HepG2 (cell line): ENCODE results near the gene STAT6. TPM values are rescaled to one million over a fixed set of nuclear protein-coding genes. Genes with fewer than 3 reads are reported as not detected.

Experiments used
- ARNTL ChIP-seq: sonication (generic); formaldehyde crosslinking; IDR thresholded peaks from 2 replicates; pipeline ENCODE4 v1.4.0; 2020; ENCODE audit warnings: mild to moderate bottlenecking, missing genetic modification reagents
- BRCA1 ChIP-seq: sonication (generic); formaldehyde crosslinking; IDR thresholded peaks from 2 replicates; pipeline ENCODE4 v1.4.0; 2020; ENCODE audit warnings: missing genetic modification reagents
- GTF2F1 ChIP-seq: fragments of 150-350 bp; IDR thresholded peaks from 2 replicates; pipeline ENCODE4 v1.6.1; 2014; ENCODE audit warnings: low read length
- JDP2 ChIP-seq: sonication (generic); formaldehyde crosslinking; IDR thresholded peaks from 2 replicates; pipeline ENCODE4 v1.8.1; 2022; ENCODE audit warnings: missing genetic modification reagents, borderline replicate concordance
- MAFG ChIP-seq: sonication (generic); formaldehyde crosslinking; IDR thresholded peaks from 2 replicates; pipeline ENCODE4 v1.5.1; 2020; ENCODE audit warnings: mild to moderate bottlenecking, missing genetic modification reagents
- SIN3A ChIP-seq: IDR thresholded peaks from 2 replicates; pipeline ENCODE4 v1.6.1; 2011; ENCODE audit warnings: low read depth, mild to moderate bottlenecking, control low read depth, low read length, borderline replicate concordance
- SP140L ChIP-seq: sonication (generic); formaldehyde crosslinking; IDR thresholded peaks from 2 replicates; pipeline ENCODE4 v1.4.0; 2020; ENCODE audit warnings: missing genetic modification reagents, borderline replicate concordance
- THYN1 ChIP-seq: sonication (generic); formaldehyde crosslinking; IDR thresholded peaks from 2 replicates; pipeline ENCODE4 v1.8.1; 2023; ENCODE audit warnings: low read depth, mild to moderate bottlenecking, moderate library complexity, missing genetic modification reagents, borderline replicate concordance
- TRIM24 ChIP-seq: sonication (generic); formaldehyde crosslinking; IDR thresholded peaks from 2 replicates; pipeline ENCODE4 v1.8.0; 2022; ENCODE audit warnings: mild to moderate bottlenecking, missing genetic modification reagents
- TSC22D2 ChIP-seq: sonication (generic); formaldehyde crosslinking; IDR thresholded peaks from 2 replicates; pipeline ENCODE4 v1.5.1; 2020; ENCODE audit warnings: missing genetic modification reagents, mild to moderate bottlenecking, borderline replicate concordance
- ZNF33B ChIP-seq: sonication (generic); formaldehyde crosslinking; IDR thresholded peaks from 2 replicates; pipeline ENCODE4 v1.5.1; 2020; ENCODE audit warnings: mild to moderate bottlenecking, missing genetic modification reagents
- ZNF552 ChIP-seq: sonication (generic); formaldehyde crosslinking; IDR thresholded peaks from 2 replicates; pipeline ENCODE4 v1.9.0; 2022; ENCODE audit warnings: missing genetic modification reagents, mild to moderate bottlenecking, borderline replicate concordance
- ZNF746 ChIP-seq: sonication (generic); formaldehyde crosslinking; IDR thresholded peaks from 2 replicates; pipeline ENCODE4 v1.8.0; 2022; ENCODE audit warnings: mild to moderate bottlenecking, missing genetic modification reagents
- ZSCAN30 ChIP-seq: sonication (generic); formaldehyde crosslinking; IDR thresholded peaks from 2 replicates; pipeline ENCODE4 v1.5.0; 2020; ENCODE audit warnings: mild to moderate bottlenecking, missing genetic modification reagents
- polyA plus RNA-seq, 8 experiments: library from polyadenylated mRNA; depleted of rRNA in 3 of 8; stranded (reverse) in 7 of 8; unstranded in 1 of 8; fragments of >200 nt; fragmentation: Illumina TruSeq in 4 of 8; extraction: Trizol in 4 of 8; gene quantifications; 2 replicates each; pipeline versions ENCODE4 v1.2.1 to v1.2.3, GENCODE V29; 2011 to 2016; ENCODE audit warnings: low read depth in 4 of 8, missing spikeins in 1 of 8, mixed read lengths in 1 of 8; ENCODE audit not compliant: insufficient read depth in 1 of 8
- total RNA-seq, 5 experiments: library from RNA; depleted of rRNA; stranded (reverse); fragments of >200 nt; fragmentation: Illumina TruSeq; extraction: Trizol; gene quantifications; 2 replicates each; pipeline ENCODE4 v1.2.3, GENCODE V29; 2016; ENCODE audit warnings: low read depth in 1 of 5
- TF ChIP-seq, protein P1 (sequence below): sonication (generic); formaldehyde crosslinking; IDR thresholded peaks from 2 replicates; pipeline ENCODE4 v1.8.1; 2022; ENCODE audit warnings: mild to moderate bottlenecking, missing genetic modification reagents
- TF ChIP-seq, protein P2 (sequence below): sonication (generic); formaldehyde crosslinking; IDR thresholded peaks from 2 replicates; pipeline ENCODE4 v1.4.0; 2020; ENCODE audit warnings: missing genetic modification reagents, borderline replicate concordance
- TF ChIP-seq, protein P3 (sequence below): sonication (generic); formaldehyde crosslinking; IDR thresholded peaks from 2 replicates; pipeline ENCODE4 v1.5.0; 2020; ENCODE audit warnings: missing genetic modification reagents
- TF ChIP-seq, protein P4 (sequence below): sonication (generic); formaldehyde crosslinking; conservative IDR thresholded peaks from 2 replicates; pipeline ENCODE4 v1.4.0; 2020; ENCODE audit warnings: missing genetic modification reagents
- TF ChIP-seq, protein P5 (sequence below): sonication (generic); formaldehyde crosslinking; IDR thresholded peaks from 2 replicates; pipeline ENCODE4 v1.8.0; 2022; ENCODE audit warnings: missing genetic modification reagents, mild to moderate bottlenecking, borderline replicate concordance

The STAT6 gene
- total and polyA plus RNA-seq, 2 of the 13 experiments (the other 11 are each of a cell fraction or from before 2014, with no cell fraction given) = 28.0 to 62.2 TPM

DNA sequence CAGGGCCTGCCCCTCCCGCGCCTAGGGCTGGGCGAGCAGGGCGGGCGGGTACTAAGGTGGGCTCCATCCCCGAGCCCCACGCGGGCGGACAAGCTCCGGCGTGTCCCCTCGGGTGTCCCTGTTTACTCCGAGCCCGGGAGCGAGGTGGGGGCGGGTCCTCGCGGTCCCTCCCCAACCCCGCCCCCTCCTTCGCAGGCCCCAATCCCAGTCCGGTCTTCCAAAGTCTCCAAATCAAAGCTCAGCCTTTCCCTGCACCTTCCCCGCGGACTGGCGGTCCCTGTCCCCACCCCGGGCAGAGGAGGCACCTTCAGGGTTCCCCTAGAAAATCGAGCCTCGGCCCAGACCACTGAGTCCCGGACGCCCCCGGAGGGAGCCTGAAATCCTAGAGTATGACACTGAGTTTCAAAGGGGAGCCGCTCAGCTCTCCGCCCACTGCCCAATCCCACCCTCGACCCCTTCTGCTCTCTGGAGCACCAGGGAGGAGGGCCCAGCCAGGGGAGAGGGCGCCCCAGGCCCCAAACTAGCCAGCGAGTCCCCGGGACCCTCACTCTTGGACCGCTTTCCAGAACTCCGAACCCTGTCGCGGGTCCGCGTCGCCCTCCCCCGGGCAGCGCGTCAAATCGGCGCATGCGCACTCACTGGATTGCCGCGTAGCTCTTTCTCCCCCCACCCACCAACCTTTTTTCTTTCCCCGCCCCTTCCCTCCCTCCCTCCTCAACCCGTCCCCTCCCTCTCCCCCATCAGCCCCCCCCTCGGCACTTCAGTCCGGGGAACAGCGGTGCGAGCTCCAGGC, 16.8 kb upstream of the STAT6 start, which contains the start of gene LRP1 (continued):
- TF ChIP-seq BRCA1 (no peak), ZSCAN30 (CRISPR knock-in tag) (peak; percentile 50; the same call in 1 of the 2 replicates), TRIM24 (CRISPR knock-in tag) (no peak), GTF2F1 (no peak), SIN3A (peak; percentile 30; the same call in 1 of the 2 replicates), ZNF33B (CRISPR knock-in tag) (no peak), MAFG (CRISPR knock-in tag) (no peak), THYN1 (CRISPR knock-in tag) (no peak), TSC22D2 (CRISPR knock-in tag) (0 out of 2 replicates have a peak, but pooled peaks have one; percentile 67), ARNTL (CRISPR knock-in tag) (no peak; the same call in 1 of the 2 replicates), JDP2 (CRISPR knock-in tag) (no peak), ZNF746 (CRISPR knock-in tag) (peak; percentile 47; the same call in 1 of the 2 replicates), SP140L (CRISPR knock-in tag) (no peak), ZNF552 (CRISPR knock-in tag) (no peak)
- TF ChIP-seq, protein P1, sequence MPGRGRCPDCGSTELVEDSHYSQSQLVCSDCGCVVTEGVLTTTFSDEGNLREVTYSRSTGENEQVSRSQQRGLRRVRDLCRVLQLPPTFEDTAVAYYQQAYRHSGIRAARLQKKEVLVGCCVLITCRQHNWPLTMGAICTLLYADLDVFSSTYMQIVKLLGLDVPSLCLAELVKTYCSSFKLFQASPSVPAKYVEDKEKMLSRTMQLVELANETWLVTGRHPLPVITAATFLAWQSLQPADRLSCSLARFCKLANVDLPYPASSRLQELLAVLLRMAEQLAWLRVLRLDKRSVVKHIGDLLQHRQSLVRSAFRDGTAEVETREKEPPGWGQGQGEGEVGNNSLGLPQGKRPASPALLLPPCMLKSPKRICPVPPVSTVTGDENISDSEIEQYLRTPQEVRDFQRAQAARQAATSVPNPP (CRISPR knock-in tag) = no peak
- TF ChIP-seq, protein P2, sequence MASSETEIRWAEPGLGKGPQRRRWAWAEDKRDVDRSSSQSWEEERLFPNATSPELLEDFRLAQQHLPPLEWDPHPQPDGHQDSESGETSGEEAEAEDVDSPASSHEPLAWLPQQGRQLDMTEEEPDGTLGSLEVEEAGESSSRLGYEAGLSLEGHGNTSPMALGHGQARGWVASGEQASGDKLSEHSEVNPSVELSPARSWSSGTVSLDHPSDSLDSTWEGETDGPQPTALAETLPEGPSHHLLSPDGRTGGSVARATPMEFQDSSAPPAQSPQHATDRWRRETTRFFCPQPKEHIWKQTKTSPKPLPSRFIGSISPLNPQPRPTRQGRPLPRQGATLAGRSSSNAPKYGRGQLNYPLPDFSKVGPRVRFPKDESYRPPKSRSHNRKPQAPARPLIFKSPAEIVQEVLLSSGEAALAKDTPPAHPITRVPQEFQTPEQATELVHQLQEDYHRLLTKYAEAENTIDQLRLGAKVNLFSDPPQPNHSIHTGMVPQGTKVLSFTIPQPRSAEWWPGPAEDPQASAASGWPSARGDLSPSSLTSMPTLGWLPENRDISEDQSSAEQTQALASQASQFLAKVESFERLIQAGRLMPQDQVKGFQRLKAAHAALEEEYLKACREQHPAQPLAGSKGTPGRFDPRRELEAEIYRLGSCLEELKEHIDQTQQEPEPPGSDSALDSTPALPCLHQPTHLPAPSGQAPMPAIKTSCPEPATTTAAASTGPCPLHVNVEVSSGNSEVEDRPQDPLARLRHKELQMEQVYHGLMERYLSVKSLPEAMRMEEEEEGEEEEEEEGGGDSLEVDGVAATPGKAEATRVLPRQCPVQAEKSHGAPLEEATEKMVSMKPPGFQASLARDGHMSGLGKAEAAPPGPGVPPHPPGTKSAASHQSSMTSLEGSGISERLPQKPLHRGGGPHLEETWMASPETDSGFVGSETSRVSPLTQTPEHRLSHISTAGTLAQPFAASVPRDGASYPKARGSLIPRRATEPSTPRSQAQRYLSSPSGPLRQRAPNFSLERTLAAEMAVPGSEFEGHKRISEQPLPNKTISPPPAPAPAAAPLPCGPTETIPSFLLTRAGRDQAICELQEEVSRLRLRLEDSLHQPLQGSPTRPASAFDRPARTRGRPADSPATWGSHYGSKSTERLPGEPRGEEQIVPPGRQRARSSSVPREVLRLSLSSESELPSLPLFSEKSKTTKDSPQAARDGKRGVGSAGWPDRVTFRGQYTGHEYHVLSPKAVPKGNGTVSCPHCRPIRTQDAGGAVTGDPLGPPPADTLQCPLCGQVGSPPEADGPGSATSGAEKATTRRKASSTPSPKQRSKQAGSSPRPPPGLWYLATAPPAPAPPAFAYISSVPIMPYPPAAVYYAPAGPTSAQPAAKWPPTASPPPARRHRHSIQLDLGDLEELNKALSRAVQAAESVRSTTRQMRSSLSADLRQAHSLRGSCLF = no peak
- TF ChIP-seq, protein P3, sequence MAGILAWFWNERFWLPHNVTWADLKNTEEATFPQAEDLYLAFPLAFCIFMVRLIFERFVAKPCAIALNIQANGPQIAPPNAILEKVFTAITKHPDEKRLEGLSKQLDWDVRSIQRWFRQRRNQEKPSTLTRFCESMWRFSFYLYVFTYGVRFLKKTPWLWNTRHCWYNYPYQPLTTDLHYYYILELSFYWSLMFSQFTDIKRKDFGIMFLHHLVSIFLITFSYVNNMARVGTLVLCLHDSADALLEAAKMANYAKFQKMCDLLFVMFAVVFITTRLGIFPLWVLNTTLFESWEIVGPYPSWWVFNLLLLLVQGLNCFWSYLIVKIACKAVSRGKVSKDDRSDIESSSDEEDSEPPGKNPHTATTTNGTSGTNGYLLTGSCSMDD (CRISPR knock-in tag) = no peak
- TF ChIP-seq, protein P4, sequence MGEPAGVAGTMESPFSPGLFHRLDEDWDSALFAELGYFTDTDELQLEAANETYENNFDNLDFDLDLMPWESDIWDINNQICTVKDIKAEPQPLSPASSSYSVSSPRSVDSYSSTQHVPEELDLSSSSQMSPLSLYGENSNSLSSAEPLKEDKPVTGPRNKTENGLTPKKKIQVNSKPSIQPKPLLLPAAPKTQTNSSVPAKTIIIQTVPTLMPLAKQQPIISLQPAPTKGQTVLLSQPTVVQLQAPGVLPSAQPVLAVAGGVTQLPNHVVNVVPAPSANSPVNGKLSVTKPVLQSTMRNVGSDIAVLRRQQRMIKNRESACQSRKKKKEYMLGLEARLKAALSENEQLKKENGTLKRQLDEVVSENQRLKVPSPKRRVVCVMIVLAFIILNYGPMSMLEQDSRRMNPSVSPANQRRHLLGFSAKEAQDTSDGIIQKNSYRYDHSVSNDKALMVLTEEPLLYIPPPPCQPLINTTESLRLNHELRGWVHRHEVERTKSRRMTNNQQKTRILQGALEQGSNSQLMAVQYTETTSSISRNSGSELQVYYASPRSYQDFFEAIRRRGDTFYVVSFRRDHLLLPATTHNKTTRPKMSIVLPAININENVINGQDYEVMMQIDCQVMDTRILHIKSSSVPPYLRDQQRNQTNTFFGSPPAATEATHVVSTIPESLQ (CRISPR knock-in tag) = no peak
- TF ChIP-seq, protein P5, sequence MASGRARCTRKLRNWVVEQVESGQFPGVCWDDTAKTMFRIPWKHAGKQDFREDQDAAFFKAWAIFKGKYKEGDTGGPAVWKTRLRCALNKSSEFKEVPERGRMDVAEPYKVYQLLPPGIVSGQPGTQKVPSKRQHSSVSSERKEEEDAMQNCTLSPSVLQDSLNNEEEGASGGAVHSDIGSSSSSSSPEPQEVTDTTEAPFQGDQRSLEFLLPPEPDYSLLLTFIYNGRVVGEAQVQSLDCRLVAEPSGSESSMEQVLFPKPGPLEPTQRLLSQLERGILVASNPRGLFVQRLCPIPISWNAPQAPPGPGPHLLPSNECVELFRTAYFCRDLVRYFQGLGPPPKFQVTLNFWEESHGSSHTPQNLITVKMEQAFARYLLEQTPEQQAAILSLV (CRISPR knock-in tag) = no peak
